Stimulated activated CD4-positive, alpha-beta T cell treated with anti-CD3 and anti-CD28 coated beads, Interleukin-1b, Interleukin-23, amount 100 ng/mL, for 48 hours (primary cell): ENCODE measurements around the gene CASKIN1.
"Not testable (repeated sequence)": the region's sequence is repeated elsewhere in the genome, so short reads cannot be mapped to it uniquely, and the experiment has no call there.

Experiments
- DNase-seq: peaks from one replicate; pipeline ENCODE4 v3.0.0-alpha.2; 2020

The CASKIN1 gene

GRCh38 chr16:2155091-2155950, 41.1 kb downstream of the CASKIN1 start, which contains the start of gene TRAF7:
Gene TRAF7 (plus strand): TSS chr16:2155782. CDS start chr16:2163921, 8,139 bp downstream.
- DNase-seq: peak; percentile 99

- DNase-seq: no peak
Observed at GRCh38 chr16:2154533-2155090, 41.8 kb downstream of the CASKIN1 start.

GRCh38 chr16:2152695-2153506, 43.5 kb downstream of the CASKIN1 start:
- peak; percentile 42 for DNase-seq

- no peak for DNase-seq
Observed at GRCh38 chr16:2151188-2152091, 45.0 kb downstream of the CASKIN1 start.

- DNase-seq: no peak
Observed at GRCh38 chr16:2150418-2151187, 45.8 kb downstream of the CASKIN1 start.

GRCh38 chr16:2149630-2150417, 46.6 kb downstream of the CASKIN1 start:
- no peak for DNase-seq

GRCh38 chr16:2148714-2149629, 47.4 kb downstream of the CASKIN1 start:
- no peak for DNase-seq

- DNase-seq: no peak
Observed at GRCh38 chr16:2147981-2148671, 48.3 kb downstream of the CASKIN1 start, which contains the start of gene RAB26. Gene RAB26 (plus strand): TSS chr16:2148625. CDS start chr16:2148784, 159 bp downstream.

GRCh38 chr16:2147378-2147777, 49.0 kb downstream of the CASKIN1 start:
- DNase-seq: no peak

- DNase-seq: no peak
Observed at GRCh38 chr16:2145843-2146242, 50.6 kb downstream of the CASKIN1 start.

GRCh38 chr16:2143878-2144485, 52.4 kb downstream of the CASKIN1 start:
- no peak for DNase-seq

- DNase-seq: no peak
Observed at GRCh38 chr16:2142942-2143877, 53.2 kb downstream of the CASKIN1 start.

GRCh38 chr16:2135770-2136490, 60.5 kb downstream of the CASKIN1 start, which contains the start of gene PKD1:
Gene PKD1 (minus strand): TSS chr16:2135898. CDS start chr16:2135689, 209 bp downstream.
- peak; percentile 98 for DNase-seq

- not testable (repeated sequence) for DNase-seq
Observed at GRCh38 chr16:2135071-2135470, 61.3 kb downstream of the CASKIN1 start.

GRCh38 chr16:2133797-2134196, 62.6 kb downstream of the CASKIN1 start:
- not testable (repeated sequence) for DNase-seq

GRCh38 chr16:2129890-2130447, 66.4 kb downstream of the CASKIN1 start:
- not testable (repeated sequence) for DNase-seq
